ENCODE data around the gene RPL19.

GRCh38 chr17:39195568-39196160 lies 4.4 kb upstream of the RPL19 start:
- TF ChIP-seq, protein P1, sequence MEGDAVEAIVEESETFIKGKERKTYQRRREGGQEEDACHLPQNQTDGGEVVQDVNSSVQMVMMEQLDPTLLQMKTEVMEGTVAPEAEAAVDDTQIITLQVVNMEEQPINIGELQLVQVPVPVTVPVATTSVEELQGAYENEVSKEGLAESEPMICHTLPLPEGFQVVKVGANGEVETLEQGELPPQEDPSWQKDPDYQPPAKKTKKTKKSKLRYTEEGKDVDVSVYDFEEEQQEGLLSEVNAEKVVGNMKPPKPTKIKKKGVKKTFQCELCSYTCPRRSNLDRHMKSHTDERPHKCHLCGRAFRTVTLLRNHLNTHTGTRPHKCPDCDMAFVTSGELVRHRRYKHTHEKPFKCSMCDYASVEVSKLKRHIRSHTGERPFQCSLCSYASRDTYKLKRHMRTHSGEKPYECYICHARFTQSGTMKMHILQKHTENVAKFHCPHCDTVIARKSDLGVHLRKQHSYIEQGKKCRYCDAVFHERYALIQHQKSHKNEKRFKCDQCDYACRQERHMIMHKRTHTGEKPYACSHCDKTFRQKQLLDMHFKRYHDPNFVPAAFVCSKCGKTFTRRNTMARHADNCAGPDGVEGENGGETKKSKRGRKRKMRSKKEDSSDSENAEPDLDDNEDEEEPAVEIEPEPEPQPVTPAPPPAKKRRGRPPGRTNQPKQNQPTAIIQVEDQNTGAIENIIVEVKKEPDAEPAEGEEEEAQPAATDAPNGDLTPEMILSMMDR (conservative IDR thresholded peaks at IDR 0.05; ENCODE audit: low read length) = no peak
- TF ChIP-seq EZH2phosphoT487 (IDR thresholded peaks at IDR 0.05; ENCODE audit: borderline replicate concordance, low read depth, low read length) = no peak
